Neural cell (in vitro differentiated cells): ENCODE results near the gene ATP13A2. TPM values are rescaled to one million over a fixed set of nuclear protein-coding genes. Genes with fewer than 3 reads are reported as not detected.

Experiments used
- H2AFZ ChIP-seq: fragments of 200-600, 300-800 bp; sonication (generic), shearing (Covaris generic); 2 replicates; pipeline ENCODE4 v1.6.0; 2014; ENCODE audit warnings: low read depth, mild to moderate bottlenecking, antibody characterized with exemption, low read length, moderate library complexity
- H3F3A ChIP-seq: fragments of 200-600 bp; shearing (Covaris generic); 2 replicates; pipeline ENCODE4 v1.6.1; 2016; ENCODE audit warnings: mild to moderate bottlenecking, moderate library complexity, mixed read lengths, antibody characterized with exemption, low read length; ENCODE audit not compliant: insufficient read depth, poor library complexity, severe bottlenecking
- H3K27ac ChIP-seq: fragments of 200-600, 300-800 bp; sonication (generic), shearing (Covaris generic); 2 replicates; pipeline ENCODE4 v1.5.1; 2014; ENCODE audit warnings: mild to moderate bottlenecking, low read length, moderate library complexity
- H3K27me3 ChIP-seq: fragments of 300-800, 200-600 bp; sonication (generic), shearing (Covaris generic); 2 replicates; pipeline ENCODE4 v1.6.0; 2014; ENCODE audit warnings: mild to moderate bottlenecking, low read depth, low read length, moderate library complexity; ENCODE audit not compliant: insufficient read depth
- H3K36me3 ChIP-seq: fragments of 300-800, 200-600 bp; sonication (generic), shearing (Covaris generic); 2 replicates; pipeline ENCODE4 v1.5.1; 2014; ENCODE audit warnings: mild to moderate bottlenecking, antibody characterized with exemption, low read length, moderate library complexity; ENCODE audit not compliant: insufficient read depth
- H3K4me2 ChIP-seq: fragments of 300-800, 200-600 bp; sonication (generic), shearing (Covaris generic); 2 replicates; pipeline ENCODE4 v1.6.0; 2014; ENCODE audit warnings: mild to moderate bottlenecking, low read length
- H3K4me3 ChIP-seq: fragments of 300-800, 200-600 bp; sonication (generic), shearing (Covaris generic); 2 replicates; pipeline ENCODE4 v1.5.1; 2014; ENCODE audit warnings: mild to moderate bottlenecking, low read length, moderate library complexity
- H3K79me2 ChIP-seq: fragments of 200-600 bp; shearing (Covaris generic); replicated peaks from 2 replicates; pipeline ENCODE4 v1.6.0; 2014; ENCODE audit warnings: mild to moderate bottlenecking, low read length, moderate library complexity; ENCODE audit not compliant: insufficient read depth
- H3K9ac ChIP-seq: fragments of 300-800, 200-600 bp; sonication (generic), shearing (Covaris generic); 2 replicates; pipeline ENCODE4 v1.6.1; 2016; ENCODE audit warnings: mild to moderate bottlenecking, low read length, mixed read lengths
- H3K9me2 ChIP-seq: fragments of 200-600 bp; shearing (Covaris generic); 2 replicates; pipeline ENCODE4 v1.6.1; 2016; ENCODE audit warnings: mild to moderate bottlenecking, low read length, mixed read lengths; ENCODE audit not compliant: insufficient read depth
- H3K9me3 ChIP-seq: fragments of 200-600, 300-800 bp; sonication (generic), shearing (Covaris generic); 2 replicates; pipeline ENCODE4 v1.6.1; 2016; ENCODE audit warnings: mild to moderate bottlenecking, mixed run types, low read length, moderate library complexity, mixed read lengths
- H4K20me1 ChIP-seq: fragments of 200-600 bp; shearing (Covaris generic); 2 replicates; pipeline ENCODE4 v1.6.1; 2016; ENCODE audit warnings: mild to moderate bottlenecking, mixed run types; ENCODE audit not compliant: insufficient read depth
- EP300 ChIP-seq: fragments of 450-650 bp; conservative IDR thresholded peaks from 2 replicates; pipeline ENCODE4 v1.6.1; 2014; ENCODE audit warnings: antibody characterized with exemption, mild to moderate bottlenecking, moderate library complexity; ENCODE audit not compliant: poor library complexity, severe bottlenecking
- EZH2 ChIP-seq: fragments of 200-600, 300-800 bp; shearing (Covaris generic), sonication (generic); IDR thresholded peaks from 2 replicates; pipeline ENCODE4 v1.6.1; 2014; ENCODE audit warnings: antibody characterized with exemption, low read length, borderline replicate concordance, mild to moderate bottlenecking; ENCODE audit not compliant: insufficient read depth, poor library complexity, severe bottlenecking
- MXI1 ChIP-seq: fragments of 450-650 bp; conservative IDR thresholded peaks from 2 replicates; pipeline ENCODE4 v1.6.1; 2014; ENCODE audit warnings: antibody characterized with exemption, mild to moderate bottlenecking; ENCODE audit not compliant: poor library complexity, severe bottlenecking
- POLR2AphosphoS5 ChIP-seq: IDR thresholded peaks from 2 replicates; pipeline ENCODE4 v1.6.1; 2012
- RAD21 ChIP-seq: fragments of 450-650 bp; conservative IDR thresholded peaks from 2 replicates; pipeline ENCODE4 v1.6.1; 2014; ENCODE audit warnings: antibody characterized with exemption, mild to moderate bottlenecking, moderate library complexity
- SMC3 ChIP-seq: fragments of 450-650 bp; conservative IDR thresholded peaks from 2 replicates; pipeline ENCODE4 v1.6.1; 2014; ENCODE audit warnings: antibody characterized with exemption, mild to moderate bottlenecking, moderate library complexity; ENCODE audit not compliant: poor library complexity
- TAF1 ChIP-seq: IDR thresholded peaks from 2 replicates; pipeline ENCODE4 v1.6.1; 2012; ENCODE audit warnings: low read depth
- polyA plus RNA-seq: library from polyadenylated mRNA; depleted of rRNA; stranded (reverse); fragments of >200 nt; gene quantifications from 2 replicates; pipeline ENCODE4 v1.2.3, GENCODE V29; 2014
- TF ChIP-seq, protein P1 (sequence below): IDR thresholded peaks from 2 replicates; pipeline ENCODE4 v1.6.1; 2012; ENCODE audit warnings: borderline replicate concordance
- TF ChIP-seq, protein P2 (sequence below): fragments of 450-650 bp; IDR thresholded peaks from 2 replicates; pipeline ENCODE4 v1.5.1; 2014; ENCODE audit warnings: antibody characterized with exemption, mild to moderate bottlenecking, moderate library complexity; ENCODE audit not compliant: poor library complexity, severe bottlenecking

The ATP13A2 gene
- polyA plus RNA-seq, 1 donor from 2014 or later: 43.3 TPM

- TF ChIP-seq MXI1 (no peak), SMC3 (no peak), TAF1 (no peak), RAD21 (no peak)
- Histone ChIP-seq H3K9me3 (no peaks in the 10 kb centered on the region), H3K36me3 (no peaks in the 10 kb centered on the region), H2AFZ (no peak overlapping the region), H3K27ac (no peak overlapping the region), H3K4me2 (no peak overlapping the region), H3K79me2 (peaks cover 24% of the 10 kb centered on the region), H3K9me2 (no peaks in the 10 kb centered on the region), H3K4me3 (no peak overlapping the region), H3K27me3 (no peaks in the 10 kb centered on the region), H3F3A (no peaks in the 10 kb centered on the region), H3K9ac (no peak overlapping the region), H4K20me1 (no peaks in the 10 kb centered on the region)
Observed at GRCh38 chr1:17047924-17048323, 36.2 kb upstream of the ATP13A2 start.

DNA sequence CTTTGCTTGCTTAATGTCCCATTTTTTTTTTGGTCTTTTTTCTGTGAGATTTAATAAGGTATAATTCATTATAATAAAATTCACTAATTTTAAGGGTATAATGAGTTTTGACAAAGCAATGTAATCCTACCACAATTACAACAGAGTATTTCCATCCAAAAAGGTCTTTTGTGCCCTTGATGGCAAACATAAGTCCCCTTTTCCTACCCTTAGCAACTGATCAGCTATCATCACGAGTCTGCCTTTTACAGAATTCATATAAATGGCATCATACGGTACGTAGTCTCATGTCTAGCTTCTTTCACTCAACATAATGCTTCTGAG lies 34.6 kb upstream of the ATP13A2 start:
- Histone ChIP-seq H3K9me2 (no peaks in the 10 kb centered on the region), H2AFZ (no peak overlapping the region), H3K9me3 (no peaks in the 10 kb centered on the region), H3K27ac (no peak overlapping the region), H3K4me2 (no peak overlapping the region), H4K20me1 (no peaks in the 10 kb centered on the region), H3K36me3 (no peaks in the 10 kb centered on the region), H3K9ac (no peak overlapping the region), H3F3A (no peaks in the 10 kb centered on the region), H3K79me2 (peaks cover 13% of the 10 kb centered on the region), H3K27me3 (no peaks in the 10 kb centered on the region), H3K4me3 (no peak overlapping the region)
- TF ChIP-seq EZH2 (no peak), TAF1 (no peak), SMC3 (no peak), RAD21 (no peak), POLR2AphosphoS5 (no peak), MXI1 (no peak), EP300 (no peak)
- TF ChIP-seq, protein P1, sequence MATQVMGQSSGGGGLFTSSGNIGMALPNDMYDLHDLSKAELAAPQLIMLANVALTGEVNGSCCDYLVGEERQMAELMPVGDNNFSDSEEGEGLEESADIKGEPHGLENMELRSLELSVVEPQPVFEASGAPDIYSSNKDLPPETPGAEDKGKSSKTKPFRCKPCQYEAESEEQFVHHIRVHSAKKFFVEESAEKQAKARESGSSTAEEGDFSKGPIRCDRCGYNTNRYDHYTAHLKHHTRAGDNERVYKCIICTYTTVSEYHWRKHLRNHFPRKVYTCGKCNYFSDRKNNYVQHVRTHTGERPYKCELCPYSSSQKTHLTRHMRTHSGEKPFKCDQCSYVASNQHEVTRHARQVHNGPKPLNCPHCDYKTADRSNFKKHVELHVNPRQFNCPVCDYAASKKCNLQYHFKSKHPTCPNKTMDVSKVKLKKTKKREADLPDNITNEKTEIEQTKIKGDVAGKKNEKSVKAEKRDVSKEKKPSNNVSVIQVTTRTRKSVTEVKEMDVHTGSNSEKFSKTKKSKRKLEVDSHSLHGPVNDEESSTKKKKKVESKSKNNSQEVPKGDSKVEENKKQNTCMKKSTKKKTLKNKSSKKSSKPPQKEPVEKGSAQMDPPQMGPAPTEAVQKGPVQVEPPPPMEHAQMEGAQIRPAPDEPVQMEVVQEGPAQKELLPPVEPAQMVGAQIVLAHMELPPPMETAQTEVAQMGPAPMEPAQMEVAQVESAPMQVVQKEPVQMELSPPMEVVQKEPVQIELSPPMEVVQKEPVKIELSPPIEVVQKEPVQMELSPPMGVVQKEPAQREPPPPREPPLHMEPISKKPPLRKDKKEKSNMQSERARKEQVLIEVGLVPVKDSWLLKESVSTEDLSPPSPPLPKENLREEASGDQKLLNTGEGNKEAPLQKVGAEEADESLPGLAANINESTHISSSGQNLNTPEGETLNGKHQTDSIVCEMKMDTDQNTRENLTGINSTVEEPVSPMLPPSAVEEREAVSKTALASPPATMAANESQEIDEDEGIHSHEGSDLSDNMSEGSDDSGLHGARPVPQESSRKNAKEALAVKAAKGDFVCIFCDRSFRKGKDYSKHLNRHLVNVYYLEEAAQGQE: no peak
- TF ChIP-seq, protein P2, sequence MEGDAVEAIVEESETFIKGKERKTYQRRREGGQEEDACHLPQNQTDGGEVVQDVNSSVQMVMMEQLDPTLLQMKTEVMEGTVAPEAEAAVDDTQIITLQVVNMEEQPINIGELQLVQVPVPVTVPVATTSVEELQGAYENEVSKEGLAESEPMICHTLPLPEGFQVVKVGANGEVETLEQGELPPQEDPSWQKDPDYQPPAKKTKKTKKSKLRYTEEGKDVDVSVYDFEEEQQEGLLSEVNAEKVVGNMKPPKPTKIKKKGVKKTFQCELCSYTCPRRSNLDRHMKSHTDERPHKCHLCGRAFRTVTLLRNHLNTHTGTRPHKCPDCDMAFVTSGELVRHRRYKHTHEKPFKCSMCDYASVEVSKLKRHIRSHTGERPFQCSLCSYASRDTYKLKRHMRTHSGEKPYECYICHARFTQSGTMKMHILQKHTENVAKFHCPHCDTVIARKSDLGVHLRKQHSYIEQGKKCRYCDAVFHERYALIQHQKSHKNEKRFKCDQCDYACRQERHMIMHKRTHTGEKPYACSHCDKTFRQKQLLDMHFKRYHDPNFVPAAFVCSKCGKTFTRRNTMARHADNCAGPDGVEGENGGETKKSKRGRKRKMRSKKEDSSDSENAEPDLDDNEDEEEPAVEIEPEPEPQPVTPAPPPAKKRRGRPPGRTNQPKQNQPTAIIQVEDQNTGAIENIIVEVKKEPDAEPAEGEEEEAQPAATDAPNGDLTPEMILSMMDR: no peak
